Naive thymus-derived CD4-positive, alpha-beta T cell (primary cell): ENCODE results near the gene KLF16. TPM values are rescaled to one million over a fixed set of nuclear protein-coding genes. Genes with fewer than 3 reads are reported as not detected.
A peak's percentile ranks its signal among the peaks of the same experiment; 100 is the strongest.

Experiments used
- ATAC-seq: fragments of 150-1000 bp; cut with Tn5 transposase; 2 replicates; pipeline ENCODE4 v1.10.0; 2021; ENCODE audit warnings: mild to moderate bottlenecking, moderate library complexity
- CTCF ChIA-PET: fragments of 350-600 bp; sonication (Branson Sonifier 250); formaldehyde crosslinking; loops from one replicate; lab custom pipeline; 2021; ENCODE audit warnings: antibody characterized with exemption; lab: Charles Lee
- POLR2A ChIA-PET: fragments of 350-600 bp; sonication (Branson Sonifier 250); formaldehyde crosslinking; loops from one replicate; lab custom pipeline; 2021; ENCODE audit warnings: antibody characterized with exemption, inconsistent platforms; lab: Charles Lee
- DNase-seq, 9 donors: peaks; one replicate each; pipeline versions ENCODE4 v3.0.0 to v3.0.0-alpha.2; 2020 to 2022; ENCODE audit warnings: mixed read lengths in 1 of 9
- H3K27ac ChIP-seq: one replicate; pipeline ENCODE4 v1.7.0; 2013; ENCODE audit warnings: mild to moderate bottlenecking, low read depth, low read length, moderate library complexity
- H3K27me3 ChIP-seq, 2 donors: one replicate each; pipeline ENCODE4 v1.7.0; 2013; ENCODE audit warnings: low read length in 2 of 2, mild to moderate bottlenecking in 2 of 2, moderate library complexity in 2 of 2; ENCODE audit not compliant: control insufficient read depth in 2 of 2, insufficient read depth in 2 of 2
- H3K36me3 ChIP-seq, 3 experiments: 1 replicate in 2 of 3; 2 replicates in 1 of 3; pipeline ENCODE4 v1.7.0; 2013; ENCODE audit warnings: low read length in 3 of 3, mild to moderate bottlenecking in 3 of 3, moderate library complexity in 1 of 3; ENCODE audit not compliant: insufficient read depth in 3 of 3, control insufficient read depth in 2 of 3
- H3K4me1 ChIP-seq, 2 donors: one replicate each; pipeline ENCODE4 v1.7.0; 2013; ENCODE audit warnings: low read length in 2 of 2, mild to moderate bottlenecking in 2 of 2, moderate library complexity in 1 of 2; ENCODE audit not compliant: control insufficient read depth in 2 of 2, insufficient read depth in 2 of 2
- H3K4me3 ChIP-seq: 2 replicates; pipeline ENCODE4 v1.7.0; 2013; ENCODE audit warnings: mild to moderate bottlenecking, low read length
- H3K9me3 ChIP-seq, 3 experiments: 1 replicate in 2 of 3; 2 replicates in 1 of 3; pipeline ENCODE4 v1.7.0; 2013; ENCODE audit warnings: low read length in 3 of 3; ENCODE audit not compliant: control insufficient read depth in 2 of 3
- H3K27ac Mint-ChIP-seq, 9 donors: one replicate each; pipeline ENCODE4 v1.8.0; 2020 to 2022; ENCODE audit warnings: mixed read lengths in 9 of 9, mild to moderate bottlenecking in 8 of 9, moderate library complexity in 5 of 9, inconsistent platforms in 2 of 9
- H3K27me3 Mint-ChIP-seq, 5 donors: one replicate each; pipeline ENCODE4 v1.8.0; 2021 to 2022; ENCODE audit warnings: mixed read lengths in 5 of 5, mild to moderate bottlenecking in 1 of 5
- H3K36me3 Mint-ChIP-seq, 5 donors: one replicate each; pipeline ENCODE4 v1.8.0; 2020 to 2022; ENCODE audit warnings: mixed read lengths in 5 of 5, mild to moderate bottlenecking in 3 of 5, inconsistent platforms in 1 of 5
- H3K4me1 Mint-ChIP-seq, 7 donors: one replicate each; pipeline ENCODE4 v1.8.0; 2020 to 2022; ENCODE audit warnings: mixed read lengths in 7 of 7, mild to moderate bottlenecking in 3 of 7, inconsistent platforms in 1 of 7
- H3K4me3 Mint-ChIP-seq, 10 donors: one replicate each; pipeline ENCODE4 v1.8.0; 2020 to 2022; ENCODE audit warnings: mild to moderate bottlenecking in 10 of 10, mixed read lengths in 10 of 10, moderate library complexity in 6 of 10, inconsistent platforms in 2 of 10
- H3K9me3 Mint-ChIP-seq, 11 donors: one replicate each; pipeline ENCODE4 v1.8.0; 2020 to 2022; ENCODE audit warnings: mixed read lengths in 11 of 11, mild to moderate bottlenecking in 4 of 11, inconsistent platforms in 1 of 11, moderate library complexity in 1 of 11
- intact Hi-C, 2 donors: fragments of 100-400 bp; cut with micrococcal nuclease; formaldehyde crosslinking; loops; one replicate each; pipeline ENCODE4 v1.15.1; 2023
- polyA plus RNA-seq, 2 donors: library from polyadenylated mRNA; unstranded; fragments of 300-500 nt; fragmentation: Illumina TruSeq; gene quantifications; one replicate each; pipeline ENCODE4 v1.2.3, GENCODE V29; 2021
- total RNA-seq, 6 experiments: library from RNA in 5 of 6; stranded (reverse) in 5 of 6; gene quantifications; 1 replicate in 5 of 6; 2 replicates in 1 of 6; pipeline ENCODE4 v1.2.3 and lab custom pipeline; 2021 to 2026

Gene KLF16
- total and polyA plus RNA-seq, 7 experiments from 2014 or later = 0.41 to 65.2 (median 20.8) TPM

- no peak for DNase-seq
- H3K4me1 ChIP-seq = peaks cover 28 to 66% of the 10 kb centered on the region in 2 donors
- ChIA-PET CTCF (interaction anchor here (0.8 kb wide), 1 partner anchor 26 kb away, joined by 3 read pairs; no protein-coding TSS in a partner anchor), POLR2A (interaction anchor here (0.6 to 1.0 kb wide), 3 partner anchors 48 to 602 kb away, joined by 3 read pairs; no protein-coding TSS in a partner anchor)
- H3K4me3 ChIP-seq = no peak overlapping the region
- no peaks in the 10 kb centered on the region for H3K9me3 ChIP-seq
- peak overlapping the region in 3 of 10 donors; percentile 83 to 89 (median 86) for H3K4me3 Mint-ChIP-seq
- peaks cover 0 to 2% (median 0%) of the 10 kb centered on the region in 5 donors for H3K36me3 Mint-ChIP-seq
- H3K4me1 Mint-ChIP-seq = peaks cover 11 to 63% (median 45%) of the 10 kb centered on the region in 7 donors
- peak overlapping the region in 1 of 9 donors; percentile 78 for H3K27ac Mint-ChIP-seq
- no peak for ATAC-seq
- H3K27ac ChIP-seq = peak overlapping the region; percentile 93
- intact Hi-C loops = loop anchor here in 1 of 2 donors (10.0 kb wide), 1 partner anchor 589 kb away; the partner anchor contains the start of gene CIRBP
- H3K36me3 ChIP-seq = peaks cover 0 to 3% (median 0%) of the 10 kb centered on the region in 3 experiments
- no peaks in the 10 kb centered on the region for H3K9me3 Mint-ChIP-seq
- H3K27me3 ChIP-seq = no peaks in the 10 kb centered on the region
- no peaks in the 10 kb centered on the region for H3K27me3 Mint-ChIP-seq
These were observed 9.3 kb downstream of the KLF16 start for GRCh38 chr19:1854039-1854541.

DNA sequence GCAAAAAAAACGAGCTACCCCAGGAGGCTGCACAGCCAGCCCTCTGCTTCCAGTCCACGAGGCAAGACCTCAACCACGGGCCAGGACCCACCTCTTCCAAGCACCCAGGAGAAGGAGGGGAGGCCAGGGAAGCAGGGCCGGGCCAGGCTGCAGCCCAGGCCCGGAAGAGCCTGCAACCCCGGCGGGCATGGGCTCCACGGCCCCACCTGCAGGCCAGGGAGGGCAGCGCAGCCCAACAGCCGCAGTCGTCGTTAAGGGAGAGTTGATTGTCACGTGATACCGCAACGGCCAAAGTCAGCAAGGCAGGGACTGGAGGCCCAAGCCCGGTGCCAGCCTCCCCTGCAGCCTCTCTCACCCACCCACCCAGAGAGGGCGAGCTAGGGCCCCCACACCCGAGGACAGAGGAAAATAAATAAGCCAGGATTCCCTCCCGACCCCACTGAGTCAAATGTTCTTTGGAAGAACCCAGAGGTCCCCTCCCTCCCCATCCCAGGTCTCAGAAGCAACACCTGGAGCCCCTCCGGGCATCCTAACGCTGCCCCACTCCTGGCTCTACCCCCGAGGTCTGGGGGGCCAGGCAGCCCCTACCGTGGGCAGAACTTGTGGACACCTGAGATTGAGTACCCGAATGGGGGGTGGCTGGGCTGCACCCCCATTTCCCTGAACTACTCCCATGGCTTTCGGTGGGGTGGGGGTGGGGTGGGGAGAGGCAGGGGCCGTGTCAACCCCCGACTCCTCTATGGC lies 9.9 kb downstream of the KLF16 start:
- H3K9me3 ChIP-seq = no peaks in the 10 kb centered on the region
- H3K27ac Mint-ChIP-seq = peak overlapping the region; percentile 28 to 97 (median 94)
- peak; percentile 50 for ATAC-seq
- no peak overlapping the region for H3K4me3 ChIP-seq
- H3K4me1 Mint-ChIP-seq = peaks cover 11 to 62% (median 47%) of the 10 kb centered on the region in 7 donors
- H3K36me3 Mint-ChIP-seq = peaks cover 0 to 2% (median 0%) of the 10 kb centered on the region in 5 donors
- intact Hi-C loops = loop anchor here in 1 of 2 donors (1.0 to 10.0 kb wide), 2 partner anchors 52 to 589 kb away; partner anchors contain the start of genes ADAT3, CIRBP and SCAMP4
- H3K27ac ChIP-seq = peak overlapping the region; percentile 93
- peaks cover 0 to 3% (median 0%) of the 10 kb centered on the region in 3 experiments for H3K36me3 ChIP-seq
- ChIA-PET POLR2A (interaction anchor here (1.0 kb wide), 1 partner anchor 594 kb away, joined by 3 read pairs; no protein-coding TSS in a partner anchor), CTCF (interaction anchor here (0.8 kb wide), 1 partner anchor 25 kb away, joined by 3 read pairs; no protein-coding TSS in a partner anchor)
- no peaks in the 10 kb centered on the region for H3K9me3 Mint-ChIP-seq
- H3K27me3 Mint-ChIP-seq = no peaks in the 10 kb centered on the region
- peaks cover 28 to 64% of the 10 kb centered on the region in 2 donors for H3K4me1 ChIP-seq
- DNase-seq = peak; percentile 66 to 90 (median 72)
- no peaks in the 10 kb centered on the region for H3K27me3 ChIP-seq
- H3K4me3 Mint-ChIP-seq = peak overlapping the region; percentile 72 to 87 (median 82)

- Mint-ChIP-seq H3K27ac (peak overlapping the region; percentile 28 to 97 (median 94)), H3K36me3 (peaks cover 0 to 2% (median 0%) of the 10 kb centered on the region in 5 donors), H3K4me1 (peaks cover 11 to 57% (median 42%) of the 10 kb centered on the region in 7 donors), H3K9me3 (no peaks in the 10 kb centered on the region), H3K27me3 (no peaks in the 10 kb centered on the region), H3K4me3 (peak overlapping the region; percentile 59 to 86 (median 80))
- Histone ChIP-seq H3K27ac (peak overlapping the region; percentile 93), H3K27me3 (no peaks in the 10 kb centered on the region), H3K4me1 (peaks cover 29 to 57% of the 10 kb centered on the region in 2 donors), H3K36me3 (peaks cover 0 to 6% (median 0%) of the 10 kb centered on the region in 3 experiments), H3K9me3 (no peaks in the 10 kb centered on the region), H3K4me3 (peak overlapping the region; percentile 35)
- ChIA-PET POLR2A (interaction anchor here (0.7 to 1.0 kb wide), 2 partner anchors 8 to 386 kb away, joined by 3 read pairs; no protein-coding TSS in a partner anchor), CTCF (interaction anchor here (0.5 to 0.6 kb wide), 2 partner anchors 1199 to 1378 kb away, joined by 3 to 6 read pairs; no protein-coding TSS in a partner anchor)
- DNase-seq (no peak), ATAC-seq (no peak)
- intact Hi-C loops = loop anchor here in 1 of 2 donors (1.0 to 10.0 kb wide), 2 partner anchors 53 to 588 kb away; partner anchors contain the start of genes ADAT3, CIRBP and SCAMP4
These were observed 10.7 kb downstream of the KLF16 start for GRCh38 chr19:1852581-1853128.

DNA sequence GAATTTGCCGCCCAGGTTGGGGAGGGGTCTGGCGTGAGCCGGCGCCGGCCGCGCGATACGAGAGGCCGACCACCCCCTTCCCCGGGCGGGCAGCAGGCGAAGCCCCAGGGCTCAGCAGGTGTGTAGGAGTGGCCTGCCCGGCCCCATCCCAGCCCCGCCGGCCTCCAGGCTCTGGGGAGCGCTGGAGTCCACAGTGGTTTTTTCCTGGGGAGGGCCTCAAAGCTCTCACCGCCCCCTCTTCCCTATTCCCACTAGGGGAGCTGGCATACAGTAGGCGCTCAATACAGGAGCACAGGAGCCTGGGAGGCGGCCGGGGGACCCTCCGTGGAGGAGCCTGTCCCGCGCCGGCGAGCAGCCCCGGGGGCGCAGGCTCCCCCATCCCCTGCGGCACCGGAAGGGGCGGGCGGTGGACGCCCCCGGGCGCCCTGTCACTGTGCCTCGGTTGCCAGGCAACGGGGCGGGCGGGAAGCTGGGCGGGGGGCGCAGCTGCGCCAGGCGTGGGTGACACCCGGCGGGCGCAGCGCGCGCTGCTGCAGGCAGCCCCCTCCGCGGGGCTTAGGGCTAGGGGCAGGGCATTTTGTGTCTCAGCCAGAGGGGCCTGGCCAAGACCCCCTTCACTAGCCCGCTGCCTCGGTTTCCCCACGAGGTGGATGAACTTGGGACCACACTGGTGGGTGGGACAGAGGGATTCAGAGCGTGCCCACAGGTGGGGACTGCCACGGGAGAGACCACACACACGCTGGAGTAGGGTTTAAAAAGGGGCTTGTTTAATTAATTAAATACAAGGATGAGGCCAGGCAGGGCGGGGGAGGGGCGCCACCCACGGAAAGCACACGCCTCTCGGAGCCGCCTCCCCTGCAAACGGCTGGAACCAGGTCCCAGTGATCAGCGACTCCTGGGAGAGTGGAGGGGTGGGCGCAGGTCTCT lies 11.5 kb downstream of the KLF16 start:
- Mint-ChIP-seq H3K27ac (peak overlapping the region in 8 of 9 donors; percentile 28 to 97 (median 93)), H3K36me3 (peaks cover 0 to 2% (median 0%) of the 10 kb centered on the region in 5 donors), H3K27me3 (no peaks in the 10 kb centered on the region), H3K4me1 (peaks cover 18 to 64% (median 48%) of the 10 kb centered on the region in 7 donors), H3K9me3 (no peaks in the 10 kb centered on the region), H3K4me3 (peak overlapping the region; percentile 12 to 82 (median 69))
- H3K27ac ChIP-seq = peak overlapping the region; percentile 93
- peaks cover 36 to 61% of the 10 kb centered on the region in 2 donors for H3K4me1 ChIP-seq
- ATAC-seq (peak; percentile 15), DNase-seq (peak; percentile 50 to 87 (median 77))
- CTCF ChIA-PET = interaction anchor here (0.5 to 0.6 kb wide), 3 partner anchors 411 to 1378 kb away, joined by 3 to 6 read pairs (median 3); no protein-coding TSS in a partner anchor
- intact Hi-C loops = loop anchor here in 1 of 2 donors (10.0 kb wide), 1 partner anchor 587 kb away; the partner anchor contains the start of gene CIRBP
- H3K9me3 ChIP-seq = no peaks in the 10 kb centered on the region
- H3K36me3 ChIP-seq = peaks cover 0 to 7% (median 0%) of the 10 kb centered on the region in 3 experiments
- POLR2A ChIA-PET = interaction anchor here (0.6 to 1.0 kb wide), 5 partner anchors 9 to 804 kb away, joined by 3 to 4 read pairs (median 3); partner anchors contain the start of genes CSNK1G2 and GADD45B
- peak overlapping the region; percentile 35 for H3K4me3 ChIP-seq
- no peaks in the 10 kb centered on the region for H3K27me3 ChIP-seq

GRCh38 chr19:1850809-1851653 lies 12.3 kb downstream of the KLF16 start:
- DNase-seq = no peak

More at GRCh38 chr19:1850809-1851653, 12.3 kb downstream of the KLF16 start:
- POLR2A ChIA-PET = interaction anchor here (0.6 to 1.0 kb wide), 5 partner anchors 25 to 803 kb away, joined by 3 to 4 read pairs (median 3); partner anchors contain the start of genes CSNK1G2 and GADD45B
- H3K4me3 Mint-ChIP-seq = peak overlapping the region; percentile 50 to 82 (median 72)
- H3K9me3 ChIP-seq = no peaks in the 10 kb centered on the region
- no peak overlapping the region for H3K4me3 ChIP-seq
- no peak for ATAC-seq
- CTCF ChIA-PET = interaction anchor here (0.5 kb wide), 1 partner anchor 410 kb away, joined by 3 read pairs; no protein-coding TSS in a partner anchor
- H3K36me3 ChIP-seq = peaks cover 0 to 4% (median 0%) of the 10 kb centered on the region in 3 experiments
- H3K27me3 ChIP-seq = no peaks in the 10 kb centered on the region
- intact Hi-C loops = loop anchor here in 1 of 2 donors (10.0 kb wide), 1 partner anchor 586 kb away; the partner anchor contains the start of gene CIRBP
- no peaks in the 10 kb centered on the region for H3K27me3 Mint-ChIP-seq
- peaks cover 0 to 2% (median 0%) of the 10 kb centered on the region in 5 donors for H3K36me3 Mint-ChIP-seq
- H3K27ac ChIP-seq = peak overlapping the region; percentile 93
- peaks cover 39 to 65% of the 10 kb centered on the region in 2 donors for H3K4me1 ChIP-seq
- peaks cover 25 to 73% (median 53%) of the 10 kb centered on the region in 7 donors for H3K4me1 Mint-ChIP-seq
- H3K9me3 Mint-ChIP-seq = no peaks in the 10 kb centered on the region
- peak overlapping the region; percentile 69 to 95 (median 93) for H3K27ac Mint-ChIP-seq
